KOPT-K1 (cell line): Measurements from ENCODE around the gene ILK.
A peak's percentile ranks its signal among the peaks of the same experiment; 100 is the strongest.

Experiments used
- H3K27ac ChIP-seq: fragments of 200-600 bp; sonication (generic); 2 replicates; pipeline ENCODE4 v1.5.1; 2016; ENCODE audit warnings: antibody characterized with exemption, mild to moderate bottlenecking, low read depth, low read length; ENCODE audit not compliant: poor library complexity, severe bottlenecking
- H3K36me3 ChIP-seq: fragments of 200-600 bp; sonication (generic); 2 replicates; pipeline ENCODE4 v1.5.1; 2017; ENCODE audit warnings: antibody characterized with exemption, mild to moderate bottlenecking, low read length, moderate library complexity; ENCODE audit not compliant: insufficient read depth
- H3K9me3 ChIP-seq: fragments of 200-600 bp; sonication (generic); 2 replicates; pipeline ENCODE4 v1.5.1; 2017; ENCODE audit warnings: antibody characterized with exemption, low read length, mild to moderate bottlenecking; ENCODE audit not compliant: insufficient read depth, poor library complexity, severe bottlenecking

Gene ILK

GRCh38 chr11:6631361-6631890 lies 27.9 kb downstream of the ILK start:
- peaks cover 34% of the 10 kb centered on the region; the same call in 1 of the 2 replicates for H3K36me3 ChIP-seq

GRCh38 chr11:6632116-6633073 lies 28.8 kb downstream of the ILK start:
- Histone ChIP-seq H3K9me3 (no peaks in the 10 kb centered on the region), H3K27ac (peak overlapping the region; percentile 22), H3K36me3 (peaks cover 27% of the 10 kb centered on the region; the same call in 1 of the 2 replicates)

More at GRCh38 chr11:6631361-6631890, 27.9 kb downstream of the ILK start:
- Histone ChIP-seq H3K27ac (no peak overlapping the region), H3K9me3 (no peaks in the 10 kb centered on the region)

GRCh38 chr11:6633422-6634408 lies 30.1 kb downstream of the ILK start:
- no peaks in the 10 kb centered on the region for H3K9me3 ChIP-seq
- peaks cover 27% of the 10 kb centered on the region; the same call in 1 of the 2 replicates for H3K36me3 ChIP-seq

GRCh38 chr11:6634534-6634933 lies 31.0 kb downstream of the ILK start:
- Histone ChIP-seq H3K36me3 (peaks cover 20% of the 10 kb centered on the region; the same call in 1 of the 2 replicates), H3K27ac (no peak overlapping the region), H3K9me3 (no peaks in the 10 kb centered on the region)

More at GRCh38 chr11:6633422-6634408, 30.1 kb downstream of the ILK start:
- no peak overlapping the region for H3K27ac ChIP-seq

- no peak overlapping the region for H3K27ac ChIP-seq
- H3K36me3 ChIP-seq, result peaks cover 21% of the 10 kb centered on the region; the same call in 1 of the 2 replicates
Observed at GRCh38 chr11:6635082-6635932, 31.7 kb downstream of the ILK start.

GRCh38 chr11:6636480-6636879 lies 32.9 kb downstream of the ILK start:
- Histone ChIP-seq H3K9me3 (no peaks in the 10 kb centered on the region), H3K36me3 (peaks cover 12% of the 10 kb centered on the region; the same call in 1 of the 2 replicates), H3K27ac (no peak overlapping the region)

More at GRCh38 chr11:6635082-6635932, 31.7 kb downstream of the ILK start:
- no peaks in the 10 kb centered on the region for H3K9me3 ChIP-seq

- H3K36me3 ChIP-seq, result peaks cover 6% of the 10 kb centered on the region; the same call in 1 of the 2 replicates
- no peaks in the 10 kb centered on the region for H3K9me3 ChIP-seq
- H3K27ac ChIP-seq, result no peak overlapping the region
Observed at GRCh38 chr11:6637871-6638270, 34.3 kb downstream of the ILK start.

GRCh38 chr11:6638429-6638828 lies 34.9 kb downstream of the ILK start:
- Histone ChIP-seq H3K27ac (no peak overlapping the region), H3K36me3 (peaks cover 6% of the 10 kb centered on the region; the same call in 1 of the 2 replicates), H3K9me3 (no peaks in the 10 kb centered on the region)

GRCh38 chr11:6640036-6640984 lies 36.7 kb downstream of the ILK start:
- Histone ChIP-seq H3K9me3 (no peaks in the 10 kb centered on the region), H3K27ac (no peak overlapping the region), H3K36me3 (peaks cover 6% of the 10 kb centered on the region; the same call in 1 of the 2 replicates)

GRCh38 chr11:6640985-6641701 lies 37.6 kb downstream of the ILK start:
- H3K9me3 ChIP-seq, result no peaks in the 10 kb centered on the region
- peaks cover 6% of the 10 kb centered on the region; the same call in 1 of the 2 replicates for H3K36me3 ChIP-seq
- H3K27ac ChIP-seq, result no peak overlapping the region

GRCh38 chr11:6642957-6643356 lies 39.4 kb downstream of the ILK start:
- Histone ChIP-seq H3K9me3 (no peaks in the 10 kb centered on the region), H3K27ac (no peak overlapping the region), H3K36me3 (peaks cover 6% of the 10 kb centered on the region; the same call in 1 of the 2 replicates)

- Histone ChIP-seq H3K36me3 (no peaks in the 10 kb centered on the region), H3K27ac (peak overlapping the region; percentile 69), H3K9me3 (no peaks in the 10 kb centered on the region)
Observed at GRCh38 chr11:6646071-6646470, 42.5 kb downstream of the ILK start.
